Adipocyte (in vitro differentiated cells): Measurements from ENCODE around the gene OR8G1.
A peak's percentile ranks its signal among the peaks of the same experiment; 100 is the strongest.

Experiments used
- DNase-seq: peaks from one replicate; pipeline ENCODE4 v3.0.0-alpha.2; 2015; ENCODE audit warnings: low read depth
- H3K27me3 ChIP-seq: replicated peaks from 2 replicates; pipeline ENCODE4 v1.7.0; 2013; ENCODE audit warnings: mild to moderate bottlenecking, low read length, moderate library complexity; ENCODE audit not compliant: control insufficient read depth, insufficient read depth
- H3K36me3 ChIP-seq: 2 replicates; pipeline ENCODE4 v1.7.0; 2013; ENCODE audit warnings: low read length, mild to moderate bottlenecking, moderate library complexity; ENCODE audit not compliant: control insufficient read depth, insufficient read depth, severe bottlenecking
- H3K4me1 ChIP-seq: 2 replicates; pipeline ENCODE4 v1.7.0; 2013; ENCODE audit warnings: mild to moderate bottlenecking, low read length, moderate library complexity; ENCODE audit not compliant: control insufficient read depth, insufficient read depth
- H3K4me3 ChIP-seq: 2 replicates; pipeline ENCODE4 v1.7.0; 2013; ENCODE audit warnings: mild to moderate bottlenecking, low read length, moderate library complexity
- H3K9ac ChIP-seq: 2 replicates; pipeline ENCODE4 v1.7.0; 2013; ENCODE audit warnings: mild to moderate bottlenecking, low read length, moderate library complexity
- H3K9me3 ChIP-seq: 2 replicates; pipeline ENCODE4 v1.7.0; 2013; ENCODE audit warnings: mild to moderate bottlenecking, low read length, moderate library complexity; ENCODE audit not compliant: control insufficient read depth

OR8G1 gene

DNA sequence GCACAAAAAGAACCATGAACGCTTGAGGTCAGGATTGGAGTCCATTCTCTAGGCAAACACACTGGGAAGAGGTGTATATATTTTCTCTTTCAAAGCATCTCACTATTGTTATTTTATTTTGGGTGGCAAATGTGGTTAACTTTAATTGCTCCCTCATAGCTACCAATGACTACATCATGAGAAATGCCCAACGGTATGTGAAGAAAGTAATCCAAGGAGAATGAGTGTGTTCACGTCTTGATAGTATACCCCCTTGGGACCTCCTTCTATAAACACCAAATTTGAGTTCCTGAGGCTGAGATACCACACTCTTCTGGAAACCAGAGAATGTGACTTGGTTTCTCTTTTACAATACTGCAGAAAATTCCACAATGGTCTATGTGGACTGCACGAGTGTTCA lies 57.0 kb downstream of the OR8G1 start:
- H3K9me3 ChIP-seq, result peaks cover 4% of the 10 kb centered on the region
- no peak for DNase-seq
- no peak overlapping the region for H3K9ac ChIP-seq
- no peaks in the 10 kb centered on the region for H3K36me3 ChIP-seq
- no peak overlapping the region for H3K4me3 ChIP-seq
- peaks cover 17% of the 10 kb centered on the region for H3K4me1 ChIP-seq
- no peaks in the 10 kb centered on the region for H3K27me3 ChIP-seq

DNA sequence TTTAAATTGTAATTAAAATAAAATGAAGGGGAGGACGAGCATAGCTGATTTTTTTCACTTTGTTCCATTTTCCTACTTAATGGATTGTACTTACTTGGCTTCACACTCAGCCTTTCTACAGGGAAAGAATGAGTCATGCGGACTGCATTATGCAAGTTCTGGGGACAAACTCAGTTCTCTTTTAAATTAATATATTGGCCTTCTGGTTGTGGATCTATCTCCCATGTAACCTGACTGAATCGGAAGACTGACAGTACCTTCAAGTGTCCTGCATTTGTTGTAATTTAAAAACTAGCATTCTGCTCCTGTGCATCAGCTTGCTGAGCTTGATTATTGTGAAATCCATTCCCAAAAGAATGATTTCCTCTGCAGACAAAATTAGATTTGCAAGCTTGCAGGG lies 60.7 kb downstream of the OR8G1 start:
- H3K4me3 ChIP-seq, result no peak overlapping the region
- H3K27me3 ChIP-seq, result no peaks in the 10 kb centered on the region
- peaks cover 17% of the 10 kb centered on the region for H3K4me1 ChIP-seq
- H3K36me3 ChIP-seq, result no peaks in the 10 kb centered on the region
- peaks cover 4% of the 10 kb centered on the region for H3K9me3 ChIP-seq
- DNase-seq, result peak; percentile 12
- H3K9ac ChIP-seq, result no peak overlapping the region

DNA sequence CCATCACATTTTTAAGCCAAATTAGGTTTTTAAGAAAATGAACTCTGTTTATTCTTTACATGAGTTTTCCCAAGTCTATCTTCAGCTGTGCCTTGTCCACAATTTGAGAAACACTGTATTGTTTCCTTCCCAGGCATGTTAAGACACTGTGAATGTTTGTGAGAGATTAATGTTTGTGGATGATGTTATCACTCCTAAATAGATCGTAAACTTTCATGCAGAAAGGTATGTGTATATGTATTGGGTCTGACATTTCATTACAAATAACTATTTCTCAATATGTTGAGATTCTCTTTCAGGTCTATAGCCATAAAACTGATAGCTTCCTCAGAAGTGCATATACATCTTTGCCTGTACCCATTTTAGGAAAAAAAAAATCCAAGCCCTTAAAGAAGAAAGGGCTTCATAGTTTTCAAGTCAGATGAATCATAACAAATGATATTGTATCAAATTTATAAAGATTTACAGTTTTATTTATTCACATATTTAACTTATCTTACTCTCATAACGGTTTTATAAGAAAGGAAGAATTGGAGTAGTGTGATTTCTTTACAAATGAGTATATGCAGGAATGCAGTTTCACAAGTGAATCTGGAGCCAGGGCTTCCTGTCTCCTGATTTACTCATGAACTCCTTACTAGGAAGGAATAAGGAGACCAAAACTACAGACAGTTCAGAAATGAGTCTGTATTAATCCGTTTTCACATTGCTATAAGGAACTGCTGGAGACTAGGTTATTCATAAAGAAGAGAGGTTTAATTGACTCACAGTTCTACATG lies 61.6 kb downstream of the OR8G1 start:
- Histone ChIP-seq H3K4me3 (no peak overlapping the region), H3K9me3 (peaks cover 4% of the 10 kb centered on the region), H3K9ac (no peak overlapping the region), H3K27me3 (no peaks in the 10 kb centered on the region), H3K4me1 (peaks cover 26% of the 10 kb centered on the region), H3K36me3 (no peaks in the 10 kb centered on the region)
- no peak for DNase-seq
